Stimulated activated naive CD4-positive, alpha-beta T cell (primary cell): ENCODE measurements around the gene PPP1R3A.
"Not testable (repeated sequence)": the region's sequence is repeated elsewhere in the genome, so short reads cannot be mapped to it uniquely, and the experiment has no call there.

Experiments
- DNase-seq, 6 experiments: peaks; one replicate each; lab custom pipeline; 2025; lab: John Stamatoyannopoulos, UW

PPP1R3A gene

DNA sequence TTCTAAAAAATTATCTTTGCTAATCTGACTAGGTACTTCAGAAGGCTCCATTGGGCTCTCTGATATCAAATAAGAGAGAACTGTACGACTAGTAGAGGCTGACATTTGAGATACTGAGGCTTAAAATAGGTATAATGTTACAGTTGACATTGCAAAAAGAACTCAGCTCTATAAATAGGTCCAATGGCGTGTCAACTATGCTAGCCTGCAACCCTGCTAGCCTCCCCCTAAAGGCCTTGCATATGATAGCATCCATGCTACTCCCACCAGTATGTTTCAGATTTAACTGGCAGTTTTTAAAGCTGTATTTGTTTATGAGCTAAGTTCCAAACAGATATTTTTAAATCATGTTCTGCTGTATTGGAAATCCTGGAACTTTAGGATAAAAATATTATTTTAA lies at the start of gene PPP1R3A:
Gene PPP1R3A (minus strand): TSS at position 64 of the 400 bp plus-strand sequence. CDS start 13 bp downstream, at position 51.
- DNase-seq: no peak

- no peak for DNase-seq
Observed at GRCh38 chr7:113963356-113963755, 44.5 kb upstream of the PPP1R3A start.

- no peak for DNase-seq
Observed at GRCh38 chr7:113959910-113960309, 41.1 kb upstream of the PPP1R3A start.

GRCh38 chr7:113955157-113955556 lies 36.3 kb upstream of the PPP1R3A start:
- no peak for DNase-seq

DNA sequence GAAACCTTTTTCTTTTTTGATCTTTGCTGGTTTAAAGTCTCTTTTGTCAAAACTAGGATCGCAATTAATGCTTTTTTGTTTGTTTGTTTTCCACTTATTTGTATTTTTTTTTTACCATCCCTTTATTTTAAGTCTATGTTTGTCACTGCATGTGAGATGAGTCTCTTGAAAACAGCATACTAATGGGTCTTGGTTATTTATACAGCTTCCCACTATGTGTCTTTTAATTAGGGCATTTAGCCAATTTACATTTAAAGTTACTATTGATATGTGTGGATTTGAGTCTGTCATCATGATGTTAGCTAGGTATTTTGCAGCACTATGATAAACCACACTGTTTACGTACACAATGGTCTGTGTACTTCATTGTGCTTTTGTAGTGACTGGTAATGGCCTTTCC lies 34.7 kb upstream of the PPP1R3A start:
- no peak for DNase-seq

- DNase-seq: no peak
Observed at GRCh38 chr7:113945018-113945938, 26.5 kb upstream of the PPP1R3A start.

GRCh38 chr7:113936982-113937381 lies 18.2 kb upstream of the PPP1R3A start:
- DNase-seq: no peak

DNA sequence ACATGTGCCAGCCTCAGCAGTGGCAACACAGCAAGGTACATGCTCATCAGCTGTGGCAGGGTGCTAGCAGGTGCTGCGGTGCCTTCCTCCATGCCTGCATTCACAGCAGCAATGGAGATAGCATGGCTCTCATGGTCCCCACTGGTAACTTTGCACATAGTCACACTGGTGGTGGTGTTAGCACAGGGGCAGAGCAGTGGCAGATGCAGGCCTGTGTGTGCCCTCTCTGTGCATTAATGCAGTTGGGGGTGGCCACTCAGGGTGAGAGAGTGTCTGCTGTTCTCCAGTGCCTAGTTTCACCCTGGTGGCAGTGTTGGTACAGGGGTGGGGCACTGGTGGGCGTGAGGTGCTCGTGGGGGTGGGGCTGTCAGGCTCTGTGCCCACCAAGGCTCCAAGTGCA lies 17.7 kb upstream of the PPP1R3A start:
- DNase-seq: no peak

- DNase-seq: not testable (repeated sequence)
Observed at GRCh38 chr7:113929389-113929788, 10.6 kb upstream of the PPP1R3A start.

GRCh38 chr7:113928112-113928511 lies 9.3 kb upstream of the PPP1R3A start:
- DNase-seq: no peak

DNA sequence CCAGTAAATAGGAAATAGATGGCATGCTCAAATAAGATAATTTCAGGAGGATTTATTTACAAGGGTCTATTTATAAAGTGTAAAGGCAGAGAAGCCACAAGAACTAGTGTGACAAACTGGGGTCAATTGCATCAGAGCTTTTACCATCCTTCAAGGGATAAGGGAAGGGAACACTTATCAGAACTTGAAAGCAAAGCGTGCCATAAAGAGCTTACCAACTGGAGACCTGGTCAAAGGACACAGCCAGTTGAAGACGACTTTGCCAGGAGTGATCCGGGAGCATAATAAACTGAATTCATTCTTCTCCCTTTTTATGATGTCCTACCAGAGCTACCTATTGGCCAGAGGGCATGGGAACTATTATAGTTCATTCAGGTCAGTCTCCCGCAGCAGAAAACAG lies 3.2 kb upstream of the PPP1R3A start:
- DNase-seq: no peak

DNA sequence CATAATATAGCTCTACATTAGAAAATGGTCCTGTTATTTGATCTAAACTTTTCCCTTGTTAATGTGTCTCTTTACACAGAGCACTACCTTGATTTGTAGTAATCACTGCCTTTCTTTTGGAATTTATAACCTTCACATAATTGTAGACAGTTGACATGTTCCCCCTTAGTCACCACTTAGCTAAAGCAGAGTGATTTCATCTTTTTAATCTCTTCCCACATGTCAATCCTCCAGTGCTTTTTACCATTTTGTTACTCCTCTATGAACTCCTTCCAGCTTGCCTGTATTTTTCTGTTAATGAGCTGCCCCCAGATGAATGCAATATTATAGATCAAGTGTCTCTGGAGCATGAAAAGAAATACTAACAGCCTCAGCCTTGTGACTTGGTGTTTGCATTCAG lies 2.6 kb upstream of the PPP1R3A start:
- no peak for DNase-seq

DNA sequence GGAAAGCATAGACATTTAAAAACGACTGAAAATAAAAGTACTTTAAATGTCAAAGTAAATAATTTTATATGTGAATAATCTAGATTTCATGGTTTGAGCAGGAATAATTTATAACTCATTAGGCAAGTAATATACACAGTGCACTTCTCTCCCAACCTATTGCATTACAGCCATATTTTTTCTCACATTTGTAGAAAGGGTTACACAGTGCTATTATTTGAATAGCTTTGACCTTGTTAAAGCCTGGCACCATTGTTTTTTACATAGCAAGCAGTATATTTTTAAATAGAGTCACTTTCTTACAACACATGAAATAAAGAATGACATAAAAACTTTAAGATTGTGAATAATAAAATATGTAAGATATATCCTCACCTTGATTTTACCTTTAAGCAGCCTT lies 969 bp downstream of the PPP1R3A start:
- no peak for DNase-seq

DNA sequence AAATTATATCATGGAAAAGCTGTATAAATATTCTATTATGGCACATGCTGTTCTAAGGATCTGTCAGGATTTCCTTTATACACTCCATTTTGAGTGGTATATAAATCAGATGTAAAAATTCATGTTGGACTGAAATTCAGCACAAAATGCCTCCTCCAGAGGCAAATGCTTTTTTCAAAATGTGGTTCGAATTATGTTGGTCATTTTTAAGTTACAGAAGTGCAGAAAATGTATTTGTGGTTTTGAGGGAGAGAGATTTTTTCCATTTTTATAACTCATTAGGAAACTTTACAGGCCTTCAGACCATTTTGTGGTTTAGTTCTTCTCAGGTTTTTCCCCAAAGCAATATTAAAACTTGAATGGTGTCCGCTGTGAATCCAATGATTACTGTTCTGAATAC lies 2.9 kb downstream of the PPP1R3A start:
- no peak for DNase-seq

- DNase-seq: no peak
Observed at GRCh38 chr7:113912876-113913275, 5.9 kb downstream of the PPP1R3A start.

DNA sequence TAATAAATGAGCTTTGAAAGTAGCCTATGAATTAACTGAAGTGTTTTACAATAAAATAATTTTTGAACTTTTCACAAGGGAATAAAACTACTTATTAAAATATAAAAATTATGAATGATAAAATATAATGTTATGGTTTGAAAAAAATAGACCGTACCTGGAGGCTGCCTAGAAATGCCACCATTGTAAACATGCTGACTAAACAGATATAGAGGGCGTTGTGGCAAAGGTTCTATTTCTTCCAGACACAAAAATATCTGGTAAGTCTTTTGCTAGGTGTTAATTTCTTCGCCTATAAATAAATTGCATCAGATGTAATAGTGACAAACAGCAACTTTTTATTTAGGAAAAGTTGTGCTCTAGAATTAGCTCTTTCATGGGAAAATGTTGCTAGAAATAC lies 11.2 kb downstream of the PPP1R3A start:
- no peak for DNase-seq

DNA sequence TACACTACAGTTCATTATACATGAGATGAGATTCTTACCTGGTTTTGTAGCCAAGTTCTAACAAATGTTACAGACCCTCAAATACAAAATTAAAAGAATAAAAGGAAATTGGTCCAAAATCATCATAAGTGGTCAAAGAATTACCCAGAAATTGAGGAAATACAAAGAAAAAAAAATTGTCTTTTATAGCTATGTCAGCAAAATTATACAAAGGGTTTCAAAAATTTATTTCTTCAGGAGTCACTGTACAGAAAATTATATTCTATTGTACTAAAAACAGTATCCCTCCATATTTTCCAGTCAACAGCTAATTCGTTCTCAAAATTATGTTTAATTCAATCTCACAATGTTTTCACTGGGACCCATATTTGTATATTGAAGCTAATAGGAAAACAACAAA lies 14.3 kb downstream of the PPP1R3A start:
- DNase-seq: no peak

DNA sequence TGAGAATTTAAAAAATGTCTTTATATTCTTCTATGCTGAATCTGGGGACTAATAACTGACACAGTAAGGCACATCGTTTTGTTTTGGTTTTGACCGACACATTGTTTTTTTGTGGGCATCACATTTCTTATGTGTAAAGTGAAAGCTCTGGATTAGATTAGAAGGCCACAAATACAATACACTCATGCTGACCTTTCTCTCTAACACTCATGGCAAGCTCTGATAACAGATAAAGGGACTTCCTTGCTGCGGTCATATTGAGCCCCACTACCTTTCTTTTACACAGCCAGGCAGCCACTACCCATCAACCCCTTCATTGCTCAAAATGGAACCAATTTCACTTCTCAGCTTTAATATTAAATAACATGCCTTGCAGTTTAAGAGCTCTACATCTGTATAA lies 26.0 kb downstream of the PPP1R3A start:
- DNase-seq: no peak

DNA sequence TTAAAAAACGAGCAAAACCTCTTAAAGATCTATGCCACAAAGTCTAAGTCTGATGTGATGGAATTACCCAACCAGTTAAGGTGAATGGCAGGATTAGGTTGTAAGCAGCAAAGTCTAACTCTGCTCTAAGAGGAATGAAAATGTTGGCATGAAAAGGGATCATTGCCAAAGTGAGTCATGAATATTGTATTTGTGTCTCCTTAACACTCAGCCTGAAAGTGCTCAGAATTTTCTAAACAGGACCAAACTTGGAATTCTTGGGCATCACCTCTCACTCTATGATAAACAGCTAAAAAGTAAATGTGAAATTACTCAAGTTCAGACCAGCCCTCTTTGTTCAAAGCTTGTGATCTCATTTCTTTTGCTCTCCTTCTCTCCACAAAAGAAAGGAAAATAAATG lies 27.0 kb downstream of the PPP1R3A start:
- DNase-seq: no peak

- no peak for DNase-seq
Observed at GRCh38 chr7:113891031-113891350, 27.8 kb downstream of the PPP1R3A start.

DNA sequence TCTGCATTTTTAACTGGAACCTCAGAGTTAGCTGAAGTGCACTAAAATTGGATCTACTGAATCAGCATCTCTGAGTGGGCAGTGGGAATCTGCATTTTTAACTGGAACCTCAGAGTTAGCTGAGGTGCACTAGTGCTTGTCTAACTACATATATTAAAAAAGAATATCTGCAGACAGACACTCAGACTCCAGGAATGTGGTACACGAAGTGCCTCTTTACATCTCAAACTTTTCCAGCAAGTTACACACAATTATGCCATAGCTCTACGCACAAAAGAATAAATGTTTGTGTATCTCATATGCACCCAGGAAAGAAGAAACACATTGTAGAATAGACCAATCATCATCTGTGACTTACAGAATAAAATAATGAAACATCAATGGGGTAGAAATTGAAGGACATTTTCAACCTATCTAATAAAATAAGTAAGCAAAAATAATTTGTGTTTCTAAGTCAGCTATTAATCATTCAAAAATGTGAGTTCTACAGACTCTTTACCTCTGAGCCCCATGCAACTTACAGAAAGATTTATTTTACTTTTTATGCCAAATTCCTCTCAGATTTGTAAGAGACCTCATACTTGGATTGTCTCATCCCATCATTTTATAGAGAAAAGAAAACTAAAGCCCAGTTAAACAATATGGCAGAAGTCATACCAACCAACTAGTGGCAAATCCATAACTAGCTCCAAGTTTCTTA lies 28.3 kb downstream of the PPP1R3A start:
- DNase-seq: no peak

DNA sequence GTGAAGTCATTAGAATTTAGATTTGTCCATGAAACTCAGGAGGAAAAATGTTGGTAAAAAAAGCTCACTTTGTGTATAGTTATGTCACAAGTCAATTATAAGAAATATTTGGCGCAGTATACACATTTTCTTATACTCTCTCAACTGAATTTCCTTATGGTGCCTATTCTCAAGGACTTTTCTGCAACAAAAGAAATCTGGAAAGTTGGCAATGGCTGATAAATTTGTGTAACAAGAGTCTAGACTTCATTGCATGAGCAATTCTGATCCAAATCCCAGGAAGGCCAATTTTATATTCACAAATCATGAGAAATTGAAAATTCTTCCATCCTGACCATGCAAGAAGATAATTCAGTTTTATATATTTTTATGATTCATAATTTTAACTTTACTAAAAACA lies 35.7 kb downstream of the PPP1R3A start:
- no peak for DNase-seq

GRCh38 chr7:113880559-113880958 lies 38.2 kb downstream of the PPP1R3A start:
- DNase-seq: no peak
